ENCODE data around the gene CRYL1. TPM values are rescaled to one million over a fixed set of nuclear protein-coding genes. Genes with fewer than 3 reads are reported as not detected.

CRYL1 gene
- total RNA-seq, 1 experiment from 2014 or later = 6.7 TPM

DNA sequence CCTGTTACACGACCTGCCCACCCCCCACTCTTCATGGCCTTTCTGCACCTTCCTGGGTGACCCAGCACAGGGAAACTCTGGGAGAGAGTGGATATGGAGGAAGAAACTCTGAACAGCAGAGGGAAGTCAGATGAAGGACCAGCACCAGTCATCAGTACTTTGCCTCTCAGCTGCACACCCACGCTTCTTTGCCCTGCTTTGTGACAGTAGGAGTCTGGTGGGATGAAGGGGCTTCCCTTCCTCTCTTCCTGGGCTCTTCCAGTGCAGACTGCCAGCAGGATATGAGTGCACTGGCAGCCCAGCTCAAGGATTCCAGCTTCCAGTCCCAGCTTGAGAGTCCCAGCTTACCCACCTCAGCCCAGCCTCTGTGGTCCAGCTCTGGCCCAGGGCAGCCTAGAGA lies 68.9 kb downstream of the CRYL1 start:
- Mint-ChIP-seq H3K27me3 (ENCODE audit: insufficient read depth, unreplicated experiment) (no peaks in the 10 kb centered on the region), H3K4me3 (ENCODE audit: unreplicated experiment) (no peak overlapping the region), H3K27ac (ENCODE audit: unreplicated experiment) (no peak overlapping the region), H3K9me3 (ENCODE audit: unreplicated experiment) (no peaks in the 10 kb centered on the region), H3K4me1 (ENCODE audit: low read depth, unreplicated experiment) (no peaks in the 10 kb centered on the region), H3K36me3 (ENCODE audit: insufficient read depth, unreplicated experiment) (no peaks in the 10 kb centered on the region)
- intact Hi-C loops (cut with micrococcal nuclease; ENCODE audit: unreplicated experiment) = no loop called here
- Histone ChIP-seq H3K27me3 (replicated peaks; ENCODE audit: control insufficient read depth, insufficient read depth, low read length) (no peaks in the 10 kb centered on the region), H3K4me3 (ENCODE audit: low read depth, low read length) (no peak overlapping the region), H3K9me3 (no peaks in the 10 kb centered on the region), H3K36me3 (ENCODE audit: control insufficient read depth, insufficient read depth, low read length) (no peaks in the 10 kb centered on the region), H3K4me1 (no peaks in the 10 kb centered on the region)
- no TSS peak for BruUV-seq (replicated peaks)
- TF ChIP-seq, protein P1, sequence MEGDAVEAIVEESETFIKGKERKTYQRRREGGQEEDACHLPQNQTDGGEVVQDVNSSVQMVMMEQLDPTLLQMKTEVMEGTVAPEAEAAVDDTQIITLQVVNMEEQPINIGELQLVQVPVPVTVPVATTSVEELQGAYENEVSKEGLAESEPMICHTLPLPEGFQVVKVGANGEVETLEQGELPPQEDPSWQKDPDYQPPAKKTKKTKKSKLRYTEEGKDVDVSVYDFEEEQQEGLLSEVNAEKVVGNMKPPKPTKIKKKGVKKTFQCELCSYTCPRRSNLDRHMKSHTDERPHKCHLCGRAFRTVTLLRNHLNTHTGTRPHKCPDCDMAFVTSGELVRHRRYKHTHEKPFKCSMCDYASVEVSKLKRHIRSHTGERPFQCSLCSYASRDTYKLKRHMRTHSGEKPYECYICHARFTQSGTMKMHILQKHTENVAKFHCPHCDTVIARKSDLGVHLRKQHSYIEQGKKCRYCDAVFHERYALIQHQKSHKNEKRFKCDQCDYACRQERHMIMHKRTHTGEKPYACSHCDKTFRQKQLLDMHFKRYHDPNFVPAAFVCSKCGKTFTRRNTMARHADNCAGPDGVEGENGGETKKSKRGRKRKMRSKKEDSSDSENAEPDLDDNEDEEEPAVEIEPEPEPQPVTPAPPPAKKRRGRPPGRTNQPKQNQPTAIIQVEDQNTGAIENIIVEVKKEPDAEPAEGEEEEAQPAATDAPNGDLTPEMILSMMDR (IDR thresholded peaks at IDR 0.05; ENCODE audit: insufficient read depth in 1 of 2, low read depth in 1 of 2, low read length in 1 of 2, severe bottlenecking in 1 of 2, unreplicated experiment in 1 of 2) = no peak
- no peak for DNase-seq
- CTCF ChIA-PET = no interaction called here
- POLR2A ChIA-PET = no interaction called here

DNA sequence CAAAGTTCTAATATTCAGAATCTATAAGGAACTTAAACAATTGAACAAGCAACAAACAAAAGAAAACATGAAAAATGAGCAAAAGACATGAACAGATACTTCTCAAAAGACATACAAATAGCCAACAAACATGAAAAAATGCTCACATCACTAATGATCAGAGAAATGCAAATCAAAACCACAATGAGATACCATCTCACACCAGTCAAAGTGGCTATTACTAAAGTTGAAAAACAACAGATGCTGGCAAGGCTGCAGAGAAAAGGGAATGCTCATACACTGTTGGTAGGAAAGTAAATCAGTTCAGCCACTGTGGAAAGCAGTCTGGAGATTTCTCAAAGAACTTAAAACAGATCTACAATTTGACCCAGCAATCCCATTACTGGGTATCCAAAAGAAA lies 74.3 kb downstream of the CRYL1 start:
- TF ChIP-seq, protein P1 (IDR thresholded peaks at IDR 0.05; ENCODE audit: insufficient read depth in 1 of 2, low read depth in 1 of 2, low read length in 1 of 2, severe bottlenecking in 1 of 2, unreplicated experiment in 1 of 2) = no peak
- Mint-ChIP-seq H3K27me3 (ENCODE audit: insufficient read depth, unreplicated experiment) (no peaks in the 10 kb centered on the region), H3K27ac (ENCODE audit: unreplicated experiment) (no peak overlapping the region), H3K4me1 (ENCODE audit: low read depth, unreplicated experiment) (no peaks in the 10 kb centered on the region), H3K36me3 (ENCODE audit: insufficient read depth, unreplicated experiment) (no peaks in the 10 kb centered on the region), H3K4me3 (ENCODE audit: unreplicated experiment) (no peak overlapping the region), H3K9me3 (ENCODE audit: unreplicated experiment) (peaks cover 26% of the 10 kb centered on the region)
- intact Hi-C loops (cut with micrococcal nuclease; ENCODE audit: unreplicated experiment) = no loop called here
- no peaks in the 10 kb centered on the region for H3K4me1 ChIP-seq
- no peak for DNase-seq
- POLR2A ChIA-PET = no interaction called here
- peaks cover 11% of the 10 kb centered on the region; the same call in 1 of the 2 replicates for H3K9me3 ChIP-seq
- no peaks in the 10 kb centered on the region for H3K27me3 ChIP-seq (replicated peaks; ENCODE audit: control insufficient read depth, insufficient read depth, low read length)
- no peak overlapping the region for H3K4me3 ChIP-seq (ENCODE audit: low read depth, low read length)
- no peaks in the 10 kb centered on the region for H3K36me3 ChIP-seq (ENCODE audit: control insufficient read depth, insufficient read depth, low read length)
- CTCF ChIA-PET = no interaction called here
- BruUV-seq (replicated peaks) = no TSS peak

DNA sequence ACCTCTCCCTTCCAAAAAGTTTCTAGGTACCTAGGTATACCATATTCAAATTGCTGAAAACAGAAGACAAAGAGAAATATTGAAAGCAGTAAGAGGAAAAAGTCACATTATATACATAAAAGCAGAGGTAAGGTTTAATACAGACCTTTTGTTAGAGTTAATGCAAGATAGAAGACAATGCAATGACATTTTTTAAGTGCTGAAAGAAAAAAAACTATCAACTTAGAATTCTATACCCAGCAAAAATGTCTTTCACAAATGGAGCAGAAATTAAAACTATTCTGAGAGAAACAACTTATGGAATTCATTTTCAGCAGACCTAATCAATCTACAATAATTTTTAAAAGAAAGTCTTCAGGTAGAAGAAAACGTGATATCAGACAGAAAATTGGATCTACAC lies 77.2 kb downstream of the CRYL1 start:
- H3K4me1 Mint-ChIP-seq (ENCODE audit: low read depth, unreplicated experiment) = no peaks in the 10 kb centered on the region
- TF ChIP-seq, protein P1 (IDR thresholded peaks at IDR 0.05; ENCODE audit: insufficient read depth in 1 of 2, low read depth in 1 of 2, low read length in 1 of 2, severe bottlenecking in 1 of 2, unreplicated experiment in 1 of 2) = no peak
- Histone ChIP-seq H3K27me3 (replicated peaks; ENCODE audit: control insufficient read depth, insufficient read depth, low read length) (no peaks in the 10 kb centered on the region), H3K4me3 (ENCODE audit: low read depth, low read length) (no peak overlapping the region), H3K36me3 (ENCODE audit: control insufficient read depth, insufficient read depth, low read length) (no peaks in the 10 kb centered on the region), H3K4me1 (no peaks in the 10 kb centered on the region), H3K9me3 (peaks cover 19% of the 10 kb centered on the region)
- no peaks in the 10 kb centered on the region for H3K27me3 Mint-ChIP-seq (ENCODE audit: insufficient read depth, unreplicated experiment)
- peaks cover 26% of the 10 kb centered on the region for H3K9me3 Mint-ChIP-seq (ENCODE audit: unreplicated experiment)
- ChIA-PET CTCF (no interaction called here), POLR2A (no interaction called here)
- no peak overlapping the region for H3K27ac Mint-ChIP-seq (ENCODE audit: unreplicated experiment)
- no peak overlapping the region for H3K4me3 Mint-ChIP-seq (ENCODE audit: unreplicated experiment)
- no peaks in the 10 kb centered on the region for H3K36me3 Mint-ChIP-seq (ENCODE audit: insufficient read depth, unreplicated experiment)
- DNase-seq = no peak
- BruUV-seq (replicated peaks) = no TSS peak
- intact Hi-C loops (cut with micrococcal nuclease; ENCODE audit: unreplicated experiment) = no loop called here

All from Caco-2 (cell line).